H9 (cell line): ENCODE results near the gene WDR73. TPM values are rescaled to one million over a fixed set of nuclear protein-coding genes. Genes with fewer than 3 reads are reported as not detected.

Experiments
- DNase-seq: peaks from one replicate; pipeline ENCODE4 v3.0.0-alpha.2; 2017
- H2AFZ ChIP-seq: one replicate; pipeline ENCODE4 v1.6.1; 2013; ENCODE audit warnings: mild to moderate bottlenecking, low read length, control low read depth, moderate library complexity
- H2AK5ac ChIP-seq: 2 replicates; pipeline ENCODE4 v1.6.1; 2013; ENCODE audit warnings: low read length, control low read depth, mixed read lengths; ENCODE audit not compliant: insufficient read length
- H2BK120ac ChIP-seq: one replicate; pipeline ENCODE4 v1.6.1; 2013; ENCODE audit warnings: low read depth, mild to moderate bottlenecking, low read length, control low read depth, inconsistent platforms; ENCODE audit not compliant: poor library complexity, severe bottlenecking
- H2BK12ac ChIP-seq: 2 replicates; pipeline ENCODE4 v1.6.1; 2013; ENCODE audit warnings: low read length, control low read depth, mixed read lengths, low read depth; ENCODE audit not compliant: insufficient read length
- H2BK15ac ChIP-seq: 2 replicates; pipeline ENCODE4 v1.6.1; 2013; ENCODE audit warnings: low read depth, low read length, control low read depth
- H2BK20ac ChIP-seq: one replicate; pipeline ENCODE4 v1.6.1; 2013; ENCODE audit warnings: low read depth, mild to moderate bottlenecking, low read length, control low read depth, inconsistent platforms; ENCODE audit not compliant: poor library complexity, severe bottlenecking
- H2BK5ac ChIP-seq: 2 replicates; pipeline ENCODE4 v1.6.1; 2013; ENCODE audit warnings: low read length, control low read depth, mixed read lengths; ENCODE audit not compliant: insufficient read length
- H3K14ac ChIP-seq: 2 replicates; pipeline ENCODE4 v1.6.1; 2013; ENCODE audit warnings: low read length, control low read depth; ENCODE audit not compliant: insufficient read depth
- H3K18ac ChIP-seq: 2 replicates; pipeline ENCODE4 v1.6.1; 2013; ENCODE audit warnings: low read depth, mild to moderate bottlenecking, mixed read lengths, low read length, control low read depth; ENCODE audit not compliant: insufficient read length
- H3K23ac ChIP-seq: 2 replicates; pipeline ENCODE4 v1.6.1; 2013; ENCODE audit warnings: low read length, control low read depth, mixed read lengths, low read depth; ENCODE audit not compliant: insufficient read length
- H3K23me2 ChIP-seq: 2 replicates; pipeline ENCODE4 v1.6.1; 2013; ENCODE audit warnings: low read depth, mild to moderate bottlenecking, mixed read lengths, low read length, control low read depth; ENCODE audit not compliant: insufficient read length, poor library complexity, severe bottlenecking
- H3K27ac ChIP-seq: 2 replicates; pipeline ENCODE4 v1.5.1; 2013; ENCODE audit warnings: low read length, control low read depth, mixed read lengths, low read depth; ENCODE audit not compliant: insufficient read length
- H3K27me3 ChIP-seq: 2 replicates; pipeline ENCODE4 v1.6.1; 2013; ENCODE audit warnings: low read length, control low read depth, inconsistent platforms; ENCODE audit not compliant: insufficient read depth
- H3K4ac ChIP-seq: 2 replicates; pipeline ENCODE4 v1.6.1; 2013; ENCODE audit warnings: low read depth, mild to moderate bottlenecking, control low read depth, inconsistent platforms, low read length, moderate library complexity
- H3K4me1 ChIP-seq: 2 replicates; pipeline ENCODE4 v1.6.1; 2013; ENCODE audit warnings: low read length, control low read depth, inconsistent platforms; ENCODE audit not compliant: insufficient read depth
- H3K4me2 ChIP-seq: 2 replicates; pipeline ENCODE4 v1.6.1; 2013; ENCODE audit warnings: low read length, control low read depth, mixed read lengths; ENCODE audit not compliant: insufficient read length, insufficient read depth
- H3K56ac ChIP-seq: 2 replicates; pipeline ENCODE4 v1.6.1; 2013; ENCODE audit warnings: low read depth, mild to moderate bottlenecking, mixed read lengths, low read length, control low read depth; ENCODE audit not compliant: insufficient read length
- H3K79me1 ChIP-seq: 2 replicates; pipeline ENCODE4 v1.6.1; 2013; ENCODE audit warnings: low read depth, mild to moderate bottlenecking, moderate library complexity, low read length, control low read depth, inconsistent platforms; ENCODE audit not compliant: insufficient read depth, poor library complexity, severe bottlenecking
- H3K79me2 ChIP-seq: 2 replicates; pipeline ENCODE4 v1.6.1; 2013; ENCODE audit warnings: low read length, control low read depth, inconsistent platforms; ENCODE audit not compliant: insufficient read depth
- H3K9ac ChIP-seq: 2 replicates; pipeline ENCODE4 v1.6.1; 2013; ENCODE audit warnings: low read length, control low read depth, mixed read lengths; ENCODE audit not compliant: insufficient read length; ENCODE audit errors: extremely low read depth
- H3K9me3 ChIP-seq: one replicate; pipeline ENCODE4 v1.6.1; 2013; ENCODE audit warnings: low read depth, low read length, inconsistent platforms; ENCODE audit not compliant: control insufficient read depth
- H3T11ph ChIP-seq: one replicate; pipeline ENCODE4 v1.6.1; 2013; ENCODE audit warnings: mild to moderate bottlenecking, low read length, control low read depth, inconsistent platforms
- H4K20me1 ChIP-seq: one replicate; pipeline ENCODE4 v1.6.1; 2013; ENCODE audit not compliant: control insufficient read depth, insufficient read length, insufficient read depth
- H4K5ac ChIP-seq: 2 replicates; pipeline ENCODE4 v1.6.1; 2013; ENCODE audit warnings: low read depth, mild to moderate bottlenecking, mixed read lengths, low read length, control low read depth; ENCODE audit not compliant: insufficient read length
- H4K8ac ChIP-seq: replicated peaks from 2 replicates; pipeline ENCODE4 v1.6.1; 2013; ENCODE audit warnings: low read length, control low read depth, mixed read lengths, low read depth; ENCODE audit not compliant: insufficient read length
- H4K91ac ChIP-seq: 2 replicates; pipeline ENCODE4 v1.6.1; 2013; ENCODE audit warnings: low read depth, mild to moderate bottlenecking, moderate library complexity, mixed read lengths, low read length, control low read depth; ENCODE audit not compliant: insufficient read length
- H3K27ac Mint-ChIP-seq, 3 experiments: 2 replicates in 2 of 3; 3 replicates in 1 of 3; pipeline ENCODE4 v1.8.0; 2020 to 2021; ENCODE audit warnings: mixed read lengths in 3 of 3, mild to moderate bottlenecking in 1 of 3, moderate library complexity in 1 of 3
- H3K27me3 Mint-ChIP-seq: 2 replicates; pipeline ENCODE4 v1.8.0; 2021; ENCODE audit warnings: low read depth, mild to moderate bottlenecking, moderate library complexity, mixed read lengths
- H3K36me3 Mint-ChIP-seq, 3 experiments: 2 replicates in 2 of 3; 3 replicates in 1 of 3; pipeline ENCODE4 v1.8.0; 2020 to 2021; ENCODE audit warnings: low read depth in 3 of 3, mixed read lengths in 3 of 3; ENCODE audit not compliant: insufficient read depth in 1 of 3
- H3K4me1 Mint-ChIP-seq, 2 experiments: 2 replicates each; pipeline ENCODE4 v1.8.0; 2020; ENCODE audit warnings: mixed read lengths in 2 of 2
- H3K4me3 Mint-ChIP-seq, 2 experiments: 2 replicates in 1 of 2; 3 replicates in 1 of 2; pipeline ENCODE4 v1.8.0; 2020 to 2021; ENCODE audit warnings: mild to moderate bottlenecking in 2 of 2, mixed read lengths in 2 of 2, moderate library complexity in 1 of 2
- H3K9me3 Mint-ChIP-seq, 2 experiments: 2 replicates in 1 of 2; 3 replicates in 1 of 2; pipeline ENCODE4 v1.8.0; 2020; ENCODE audit warnings: mild to moderate bottlenecking in 2 of 2, mixed read lengths in 2 of 2, moderate library complexity in 1 of 2
- WGBS: extraction: QIAGEN DNeasy Blood & Tissue Kit; methylation state at CpG from one replicate; pipeline ENCODE4 v1.1.7; 2013; ENCODE audit warnings: missing lambda C conversion rate, low lambda C conversion rate, mixed read lengths; ENCODE audit not compliant: insufficient read length; ENCODE audit errors: extremely low coverage; 5-methylcytosine and 5-hydroxymethylcytosine counted together
- total RNA-seq: library from RNA; stranded (reverse); gene quantifications from 2 replicates; pipeline ENCODE4 v1.2.1, GENCODE V29; 2021
- TF ChIP-seq, protein P1 (sequence below): fragments of 200-600 bp; sonication (generic); conservative IDR thresholded peaks from 3 replicates; pipeline ENCODE4 v1.8.0; 2021; ENCODE audit warnings: antibody characterized with exemption, mild to moderate bottlenecking

Gene WDR73
- total RNA-seq, 1 experiment from 2014 or later, result 41.6 TPM

DNA sequence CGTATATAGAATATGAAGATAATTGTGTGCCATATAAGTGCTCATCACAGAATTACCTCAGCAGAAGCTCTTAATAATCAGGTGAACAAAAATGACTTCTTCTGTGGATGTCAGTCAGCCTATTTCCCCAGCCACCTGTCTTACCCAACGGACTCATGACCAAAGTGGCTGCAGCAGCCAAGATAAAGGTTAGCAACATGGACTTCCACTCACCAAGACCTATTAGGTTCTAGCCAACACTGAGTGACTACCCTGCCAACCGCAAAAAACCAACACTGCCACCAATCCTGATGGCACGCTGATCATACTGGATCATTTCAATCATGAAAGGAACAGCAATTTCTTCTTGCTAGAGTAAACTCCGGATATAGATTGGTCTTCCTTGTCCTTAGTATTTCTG is 49.7 kb upstream of the WDR73 start:
- Mint-ChIP-seq H3K36me3 (peaks cover 0 to 16% (median 4%) of the 10 kb centered on the region in 3 experiments; a peak in 3 of 7 replicates), H3K27ac (no peak overlapping the region), H3K9me3 (no peaks in the 10 kb centered on the region), H3K27me3 (no peaks in the 10 kb centered on the region), H3K4me1 (peaks cover 0 to 2% of the 10 kb centered on the region in 2 experiments; a peak in 1 of 4 replicates), H3K4me3 (no peak overlapping the region)
- H3K23me2 ChIP-seq, result no peaks in the 10 kb centered on the region
- no peak overlapping the region for H3K9ac ChIP-seq
- H2BK20ac ChIP-seq, result no peak overlapping the region
- no peaks in the 10 kb centered on the region for H3K4me1 ChIP-seq
- no peaks in the 10 kb centered on the region for H4K20me1 ChIP-seq
- DNase-seq, result no peak
- TF ChIP-seq, protein P1, sequence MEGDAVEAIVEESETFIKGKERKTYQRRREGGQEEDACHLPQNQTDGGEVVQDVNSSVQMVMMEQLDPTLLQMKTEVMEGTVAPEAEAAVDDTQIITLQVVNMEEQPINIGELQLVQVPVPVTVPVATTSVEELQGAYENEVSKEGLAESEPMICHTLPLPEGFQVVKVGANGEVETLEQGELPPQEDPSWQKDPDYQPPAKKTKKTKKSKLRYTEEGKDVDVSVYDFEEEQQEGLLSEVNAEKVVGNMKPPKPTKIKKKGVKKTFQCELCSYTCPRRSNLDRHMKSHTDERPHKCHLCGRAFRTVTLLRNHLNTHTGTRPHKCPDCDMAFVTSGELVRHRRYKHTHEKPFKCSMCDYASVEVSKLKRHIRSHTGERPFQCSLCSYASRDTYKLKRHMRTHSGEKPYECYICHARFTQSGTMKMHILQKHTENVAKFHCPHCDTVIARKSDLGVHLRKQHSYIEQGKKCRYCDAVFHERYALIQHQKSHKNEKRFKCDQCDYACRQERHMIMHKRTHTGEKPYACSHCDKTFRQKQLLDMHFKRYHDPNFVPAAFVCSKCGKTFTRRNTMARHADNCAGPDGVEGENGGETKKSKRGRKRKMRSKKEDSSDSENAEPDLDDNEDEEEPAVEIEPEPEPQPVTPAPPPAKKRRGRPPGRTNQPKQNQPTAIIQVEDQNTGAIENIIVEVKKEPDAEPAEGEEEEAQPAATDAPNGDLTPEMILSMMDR, result no peak
- H2AK5ac ChIP-seq, result no peak overlapping the region
- no peak overlapping the region for H4K5ac ChIP-seq
- H3T11ph ChIP-seq, result no peak overlapping the region
- H3K27me3 ChIP-seq, result no peaks in the 10 kb centered on the region
- no peak overlapping the region for H3K23ac ChIP-seq
- H2BK120ac ChIP-seq, result no peak overlapping the region
- H2BK5ac ChIP-seq, result no peak overlapping the region
- no peaks in the 10 kb centered on the region for H3K9me3 ChIP-seq
- H3K18ac ChIP-seq, result no peak overlapping the region
- peaks cover 22% of the 10 kb centered on the region for H3K79me1 ChIP-seq
- no peak overlapping the region for H4K91ac ChIP-seq
- no peak overlapping the region for H2BK12ac ChIP-seq
- H4K8ac ChIP-seq, result no peak overlapping the region
- H2AFZ ChIP-seq, result no peak overlapping the region
- no peak overlapping the region for H2BK15ac ChIP-seq
- H3K4ac ChIP-seq, result no peak overlapping the region
- peaks cover 24% of the 10 kb centered on the region; the same call in 1 of the 2 replicates for H3K79me2 ChIP-seq
- H3K14ac ChIP-seq, result no peak overlapping the region
- H3K56ac ChIP-seq, result no peak overlapping the region
- H3K27ac ChIP-seq, result no peak overlapping the region
- WGBS, result no CpG with 5 or more reads among the region's 5 CpGs
- no peak overlapping the region for H3K4me2 ChIP-seq
